Aorta (tissue), 5 donors: ENCODE measurements around the gene F10. TPM values are rescaled to one million over a fixed set of nuclear protein-coding genes. Genes with fewer than 3 reads are reported as not detected.

ENCODE experiments used
- ATAC-seq: fragments of 200-7000 bp; cut with Tn5 transposase; one replicate; pipeline ENCODE4 v1.9.1; 2022; ENCODE audit warnings: moderate library complexity; ENCODE audit not compliant: low FRiP score
- DNase-seq, 2 donors: peaks; one replicate each; pipeline ENCODE4 v3.0.0-alpha.2; 2020
- H3K27ac ChIP-seq, 2 donors: one replicate each; pipeline ENCODE4 v1.5.1; 2013; ENCODE audit warnings: low read length in 2 of 2, mild to moderate bottlenecking in 2 of 2, moderate library complexity in 2 of 2, control low read depth in 1 of 2, inconsistent platforms in 1 of 2, low read depth in 1 of 2
- H3K27me3 ChIP-seq, 2 donors: one replicate each; pipeline ENCODE4 v1.6.1; 2013; ENCODE audit warnings: control low read depth in 1 of 2, low read length in 1 of 2, mild to moderate bottlenecking in 1 of 2, moderate library complexity in 1 of 2; ENCODE audit not compliant: insufficient read depth in 2 of 2, control insufficient read depth in 1 of 2
- H3K36me3 ChIP-seq, 2 donors: one replicate each; pipeline ENCODE4 v1.6.1; 2013; ENCODE audit warnings: control low read depth in 1 of 2, low read length in 1 of 2, mild to moderate bottlenecking in 1 of 2; ENCODE audit not compliant: insufficient read depth in 2 of 2, control insufficient read depth in 1 of 2
- H3K4me1 ChIP-seq, 2 donors: one replicate each; pipeline ENCODE4 v1.6.1; 2013; ENCODE audit warnings: low read length in 2 of 2, control low read depth in 1 of 2, mild to moderate bottlenecking in 1 of 2, moderate library complexity in 1 of 2; ENCODE audit not compliant: insufficient read depth in 2 of 2, control insufficient read depth in 1 of 2
- H3K4me3 ChIP-seq, 2 donors: one replicate each; pipeline ENCODE4 v1.5.1; 2013; ENCODE audit warnings: low read length in 2 of 2, control low read depth in 1 of 2, mild to moderate bottlenecking in 1 of 2
- H3K9me3 ChIP-seq: one replicate; pipeline ENCODE4 v1.6.1; 2013; ENCODE audit warnings: mild to moderate bottlenecking, low read length; ENCODE audit not compliant: control insufficient read depth
- WGBS, 2 donors: extraction: QIAGEN DNeasy Blood & Tissue Kit; methylation state at CpG; one replicate each; pipeline ENCODE4 v1.1.7; 2013; 5-methylcytosine and 5-hydroxymethylcytosine counted together
- intact Hi-C, 2 donors: fragments of 100-400 bp; cut with DNase I; formaldehyde crosslinking; loops; one replicate each; pipeline versions ENCODE4 v1.14.2 to v1.15.0; 2022
- polyA plus RNA-seq, 2 donors: library from polyadenylated mRNA; stranded (reverse); fragments of 200-250 nt; gene quantifications; one replicate each; pipeline ENCODE4 v1.2.3, GENCODE V29; 2013
- total RNA-seq, 2 donors: library from RNA; stranded (reverse); fragmentation: NEBNext Ultra II Directional; extraction: Animal tissue kit (Norgen Biotek cat#: 25700); gene quantifications; one replicate each; pipeline ENCODE4 v1.2.1, GENCODE V29; 2021
- donor health status: healthy with polysubstance abuse.
- donor health status: Bipolar disorder and iron deficiency.
- donor health status: DM: no; HTN: no; CAD: no.
- donor health status: DM: no; HTN: no; CAD: no.
- donor health status: DM: yes; HTN: yes; CAD: no.

Gene F10
- total and polyA plus RNA-seq, 4 donors, result 6.5 to 38.4 (median 13.8) TPM

- Histone ChIP-seq H3K27ac (no peak overlapping the region), H3K4me3 (no peak overlapping the region), H3K9me3 (no peaks in the 10 kb centered on the region), H3K4me1 (no peaks in the 10 kb centered on the region), H3K27me3 (no peaks in the 10 kb centered on the region), H3K36me3 (no peaks in the 10 kb centered on the region)
- intact Hi-C loops, result no loop called here
- DNase-seq, result peak in 1 of 2 donors; percentile 67
- 90 to 92% methylated on average over 42 of the region's 42 CpGs for WGBS, 2 donors
- ATAC-seq, result no peak
Measured at GRCh38 chr13:113118261-113119021, 4.2 kb upstream of the F10 start.

GRCh38 chr13:113119166-113119821, 3.3 kb upstream of the F10 start:
- Histone ChIP-seq H3K27ac (no peak overlapping the region), H3K4me3 (no peak overlapping the region), H3K9me3 (no peaks in the 10 kb centered on the region), H3K4me1 (no peaks in the 10 kb centered on the region), H3K27me3 (no peaks in the 10 kb centered on the region), H3K36me3 (no peaks in the 10 kb centered on the region)
- intact Hi-C loops, result no loop called here
- ATAC-seq (no peak), DNase-seq (peak in 1 of 2 donors; percentile 48)
- 87 to 90% methylated on average over 16 of the region's 16 CpGs for WGBS, 2 donors

GRCh38 chr13:113119822-113120189, 2.8 kb upstream of the F10 start:
- Histone ChIP-seq H3K27ac (no peak overlapping the region), H3K4me3 (no peak overlapping the region), H3K9me3 (no peaks in the 10 kb centered on the region), H3K36me3 (no peaks in the 10 kb centered on the region), H3K27me3 (no peaks in the 10 kb centered on the region), H3K4me1 (no peaks in the 10 kb centered on the region)
- intact Hi-C loops, result no loop called here
- DNase-seq (peak in 1 of 2 donors; percentile 38), ATAC-seq (no peak)
- 92 to 96% methylated on average over 7 of the region's 7 CpGs for WGBS, 2 donors

- ATAC-seq, result no peak
- H3K9me3 ChIP-seq, result no peaks in the 10 kb centered on the region
- H3K4me3 ChIP-seq, result no peak overlapping the region
- DNase-seq, result peak in 1 of 2 donors; percentile 57
- intact Hi-C loops, result no loop called here
- WGBS, 2 donors, result 91% methylated on average over 19 of the region's 19 CpGs
- no peaks in the 10 kb centered on the region for H3K36me3 ChIP-seq
- H3K27me3 ChIP-seq, result no peaks in the 10 kb centered on the region
- no peak overlapping the region for H3K27ac ChIP-seq
- no peaks in the 10 kb centered on the region for H3K4me1 ChIP-seq
Measured at GRCh38 chr13:113120300-113121182, 2.1 kb upstream of the F10 start.

GRCh38 chr13:113121183-113121927, 1.2 kb upstream of the F10 start:
- ATAC-seq (no peak), DNase-seq (peak; percentile 42 to 56)
- H3K36me3 ChIP-seq, result no peaks in the 10 kb centered on the region
- no peak overlapping the region for H3K4me3 ChIP-seq
- no peaks in the 10 kb centered on the region for H3K27me3 ChIP-seq
- H3K4me1 ChIP-seq, result no peaks in the 10 kb centered on the region
- intact Hi-C loops, result no loop called here
- H3K9me3 ChIP-seq, result no peaks in the 10 kb centered on the region
- 97 to 98% methylated on average over 23 to 24 of the region's 24 CpGs for WGBS, 2 donors
- H3K27ac ChIP-seq, result no peak overlapping the region

- H3K9me3 ChIP-seq, result no peaks in the 10 kb centered on the region
- H3K27me3 ChIP-seq, result no peaks in the 10 kb centered on the region
- DNase-seq (peak; percentile 48 to 59), ATAC-seq (no peak)
- no peaks in the 10 kb centered on the region for H3K36me3 ChIP-seq
- intact Hi-C loops, result no loop called here
- H3K4me3 ChIP-seq, result no peak overlapping the region
- WGBS, 2 donors, result 55 to 61% methylated on average over 16 of the region's 16 CpGs
- H3K27ac ChIP-seq, result no peak overlapping the region
- H3K4me1 ChIP-seq, result no peaks in the 10 kb centered on the region
Measured at GRCh38 chr13:113121928-113122471, 599 bp upstream of the F10 start.

GRCh38 chr13:113123226-113124201, 915 bp downstream of the F10 start:
- Histone ChIP-seq H3K4me1 (no peaks in the 10 kb centered on the region), H3K27me3 (no peaks in the 10 kb centered on the region), H3K4me3 (no peak overlapping the region), H3K9me3 (no peaks in the 10 kb centered on the region), H3K27ac (no peak overlapping the region), H3K36me3 (no peaks in the 10 kb centered on the region)
- peak; percentile 46 to 82 for DNase-seq
- WGBS, 2 donors, result 85 to 86% methylated on average over 29 of the region's 29 CpGs
- no peak for ATAC-seq
- intact Hi-C loops, result no loop called here
